Neural cell (in vitro differentiated cells): Measurements from ENCODE around the gene APBB2. TPM values are rescaled to one million over a fixed set of nuclear protein-coding genes. Genes with fewer than 3 reads are reported as not detected.

Experiments used
- H2AFZ ChIP-seq: fragments of 200-600, 300-800 bp; sonication (generic), shearing (Covaris generic); 2 replicates; pipeline ENCODE4 v1.6.0; 2014; ENCODE audit warnings: low read depth, mild to moderate bottlenecking, antibody characterized with exemption, low read length, moderate library complexity
- H3F3A ChIP-seq: fragments of 200-600 bp; shearing (Covaris generic); 2 replicates; pipeline ENCODE4 v1.6.1; 2016; ENCODE audit warnings: mild to moderate bottlenecking, moderate library complexity, mixed read lengths, antibody characterized with exemption, low read length; ENCODE audit not compliant: insufficient read depth, poor library complexity, severe bottlenecking
- H3K27ac ChIP-seq: fragments of 200-600, 300-800 bp; sonication (generic), shearing (Covaris generic); 2 replicates; pipeline ENCODE4 v1.5.1; 2014; ENCODE audit warnings: mild to moderate bottlenecking, low read length, moderate library complexity
- H3K27me3 ChIP-seq: fragments of 300-800, 200-600 bp; sonication (generic), shearing (Covaris generic); 2 replicates; pipeline ENCODE4 v1.6.0; 2014; ENCODE audit warnings: mild to moderate bottlenecking, low read depth, low read length, moderate library complexity; ENCODE audit not compliant: insufficient read depth
- H3K36me3 ChIP-seq: fragments of 300-800, 200-600 bp; sonication (generic), shearing (Covaris generic); 2 replicates; pipeline ENCODE4 v1.5.1; 2014; ENCODE audit warnings: mild to moderate bottlenecking, antibody characterized with exemption, low read length, moderate library complexity; ENCODE audit not compliant: insufficient read depth
- H3K4me2 ChIP-seq: fragments of 300-800, 200-600 bp; sonication (generic), shearing (Covaris generic); 2 replicates; pipeline ENCODE4 v1.6.0; 2014; ENCODE audit warnings: mild to moderate bottlenecking, low read length
- H3K4me3 ChIP-seq: fragments of 300-800, 200-600 bp; sonication (generic), shearing (Covaris generic); 2 replicates; pipeline ENCODE4 v1.5.1; 2014; ENCODE audit warnings: mild to moderate bottlenecking, low read length, moderate library complexity
- H3K79me2 ChIP-seq: fragments of 200-600 bp; shearing (Covaris generic); replicated peaks from 2 replicates; pipeline ENCODE4 v1.6.0; 2014; ENCODE audit warnings: mild to moderate bottlenecking, low read length, moderate library complexity; ENCODE audit not compliant: insufficient read depth
- H3K9ac ChIP-seq: fragments of 300-800, 200-600 bp; sonication (generic), shearing (Covaris generic); 2 replicates; pipeline ENCODE4 v1.6.1; 2016; ENCODE audit warnings: mild to moderate bottlenecking, low read length, mixed read lengths
- H3K9me2 ChIP-seq: fragments of 200-600 bp; shearing (Covaris generic); 2 replicates; pipeline ENCODE4 v1.6.1; 2016; ENCODE audit warnings: mild to moderate bottlenecking, low read length, mixed read lengths; ENCODE audit not compliant: insufficient read depth
- H3K9me3 ChIP-seq: fragments of 200-600, 300-800 bp; sonication (generic), shearing (Covaris generic); 2 replicates; pipeline ENCODE4 v1.6.1; 2016; ENCODE audit warnings: mild to moderate bottlenecking, mixed run types, low read length, moderate library complexity, mixed read lengths
- H4K20me1 ChIP-seq: fragments of 200-600 bp; shearing (Covaris generic); 2 replicates; pipeline ENCODE4 v1.6.1; 2016; ENCODE audit warnings: mild to moderate bottlenecking, mixed run types; ENCODE audit not compliant: insufficient read depth
- EP300 ChIP-seq: fragments of 450-650 bp; conservative IDR thresholded peaks from 2 replicates; pipeline ENCODE4 v1.6.1; 2014; ENCODE audit warnings: antibody characterized with exemption, mild to moderate bottlenecking, moderate library complexity; ENCODE audit not compliant: poor library complexity, severe bottlenecking
- EZH2 ChIP-seq: fragments of 200-600, 300-800 bp; shearing (Covaris generic), sonication (generic); IDR thresholded peaks from 2 replicates; pipeline ENCODE4 v1.6.1; 2014; ENCODE audit warnings: antibody characterized with exemption, low read length, borderline replicate concordance, mild to moderate bottlenecking; ENCODE audit not compliant: insufficient read depth, poor library complexity, severe bottlenecking
- MXI1 ChIP-seq: fragments of 450-650 bp; conservative IDR thresholded peaks from 2 replicates; pipeline ENCODE4 v1.6.1; 2014; ENCODE audit warnings: antibody characterized with exemption, mild to moderate bottlenecking; ENCODE audit not compliant: poor library complexity, severe bottlenecking
- POLR2AphosphoS5 ChIP-seq: IDR thresholded peaks from 2 replicates; pipeline ENCODE4 v1.6.1; 2012
- RAD21 ChIP-seq: fragments of 450-650 bp; conservative IDR thresholded peaks from 2 replicates; pipeline ENCODE4 v1.6.1; 2014; ENCODE audit warnings: antibody characterized with exemption, mild to moderate bottlenecking, moderate library complexity
- SMC3 ChIP-seq: fragments of 450-650 bp; conservative IDR thresholded peaks from 2 replicates; pipeline ENCODE4 v1.6.1; 2014; ENCODE audit warnings: antibody characterized with exemption, mild to moderate bottlenecking, moderate library complexity; ENCODE audit not compliant: poor library complexity
- TAF1 ChIP-seq: IDR thresholded peaks from 2 replicates; pipeline ENCODE4 v1.6.1; 2012; ENCODE audit warnings: low read depth
- polyA plus RNA-seq: library from polyadenylated mRNA; depleted of rRNA; stranded (reverse); fragments of >200 nt; gene quantifications from 2 replicates; pipeline ENCODE4 v1.2.3, GENCODE V29; 2014
- TF ChIP-seq, protein P1 (sequence below): fragments of 450-650 bp; IDR thresholded peaks from 2 replicates; pipeline ENCODE4 v1.5.1; 2014; ENCODE audit warnings: antibody characterized with exemption, mild to moderate bottlenecking, moderate library complexity; ENCODE audit not compliant: poor library complexity, severe bottlenecking
- TF ChIP-seq, protein P2 (sequence below): IDR thresholded peaks from 2 replicates; pipeline ENCODE4 v1.6.1; 2012; ENCODE audit warnings: borderline replicate concordance

APBB2 gene
- polyA plus RNA-seq, 1 donor from 2014 or later, result 41.9 TPM

DNA sequence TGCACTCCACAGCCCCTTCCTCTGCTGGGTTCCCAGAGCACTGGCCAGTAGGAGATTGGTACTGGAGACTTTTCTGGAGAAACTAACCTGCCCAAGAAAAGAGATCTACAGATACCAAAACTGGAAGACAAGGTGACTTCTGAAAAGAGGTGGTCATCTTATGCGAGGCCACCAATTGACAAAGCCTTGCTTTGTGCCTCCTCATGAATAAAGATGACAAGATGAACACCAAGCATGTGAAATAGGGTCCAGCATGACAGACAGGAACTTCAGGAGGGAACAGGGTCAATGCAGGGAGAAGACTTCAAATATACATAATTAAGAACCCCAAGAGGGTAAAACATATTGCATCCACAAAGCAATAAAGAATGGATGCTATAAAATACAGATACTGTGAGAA is 137.9 kb downstream of the APBB2 start:
- Histone ChIP-seq H3F3A (no peaks in the 10 kb centered on the region), H3K4me2 (no peak overlapping the region), H3K36me3 (no peaks in the 10 kb centered on the region), H3K79me2 (no peaks in the 10 kb centered on the region), H3K4me3 (no peak overlapping the region), H3K9me2 (no peaks in the 10 kb centered on the region), H3K9me3 (no peaks in the 10 kb centered on the region), H3K9ac (no peak overlapping the region), H3K27ac (no peak overlapping the region), H4K20me1 (no peaks in the 10 kb centered on the region), H3K27me3 (no peaks in the 10 kb centered on the region), H2AFZ (no peak overlapping the region)
- TF ChIP-seq, protein P1, sequence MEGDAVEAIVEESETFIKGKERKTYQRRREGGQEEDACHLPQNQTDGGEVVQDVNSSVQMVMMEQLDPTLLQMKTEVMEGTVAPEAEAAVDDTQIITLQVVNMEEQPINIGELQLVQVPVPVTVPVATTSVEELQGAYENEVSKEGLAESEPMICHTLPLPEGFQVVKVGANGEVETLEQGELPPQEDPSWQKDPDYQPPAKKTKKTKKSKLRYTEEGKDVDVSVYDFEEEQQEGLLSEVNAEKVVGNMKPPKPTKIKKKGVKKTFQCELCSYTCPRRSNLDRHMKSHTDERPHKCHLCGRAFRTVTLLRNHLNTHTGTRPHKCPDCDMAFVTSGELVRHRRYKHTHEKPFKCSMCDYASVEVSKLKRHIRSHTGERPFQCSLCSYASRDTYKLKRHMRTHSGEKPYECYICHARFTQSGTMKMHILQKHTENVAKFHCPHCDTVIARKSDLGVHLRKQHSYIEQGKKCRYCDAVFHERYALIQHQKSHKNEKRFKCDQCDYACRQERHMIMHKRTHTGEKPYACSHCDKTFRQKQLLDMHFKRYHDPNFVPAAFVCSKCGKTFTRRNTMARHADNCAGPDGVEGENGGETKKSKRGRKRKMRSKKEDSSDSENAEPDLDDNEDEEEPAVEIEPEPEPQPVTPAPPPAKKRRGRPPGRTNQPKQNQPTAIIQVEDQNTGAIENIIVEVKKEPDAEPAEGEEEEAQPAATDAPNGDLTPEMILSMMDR, result no peak
- TF ChIP-seq, protein P2, sequence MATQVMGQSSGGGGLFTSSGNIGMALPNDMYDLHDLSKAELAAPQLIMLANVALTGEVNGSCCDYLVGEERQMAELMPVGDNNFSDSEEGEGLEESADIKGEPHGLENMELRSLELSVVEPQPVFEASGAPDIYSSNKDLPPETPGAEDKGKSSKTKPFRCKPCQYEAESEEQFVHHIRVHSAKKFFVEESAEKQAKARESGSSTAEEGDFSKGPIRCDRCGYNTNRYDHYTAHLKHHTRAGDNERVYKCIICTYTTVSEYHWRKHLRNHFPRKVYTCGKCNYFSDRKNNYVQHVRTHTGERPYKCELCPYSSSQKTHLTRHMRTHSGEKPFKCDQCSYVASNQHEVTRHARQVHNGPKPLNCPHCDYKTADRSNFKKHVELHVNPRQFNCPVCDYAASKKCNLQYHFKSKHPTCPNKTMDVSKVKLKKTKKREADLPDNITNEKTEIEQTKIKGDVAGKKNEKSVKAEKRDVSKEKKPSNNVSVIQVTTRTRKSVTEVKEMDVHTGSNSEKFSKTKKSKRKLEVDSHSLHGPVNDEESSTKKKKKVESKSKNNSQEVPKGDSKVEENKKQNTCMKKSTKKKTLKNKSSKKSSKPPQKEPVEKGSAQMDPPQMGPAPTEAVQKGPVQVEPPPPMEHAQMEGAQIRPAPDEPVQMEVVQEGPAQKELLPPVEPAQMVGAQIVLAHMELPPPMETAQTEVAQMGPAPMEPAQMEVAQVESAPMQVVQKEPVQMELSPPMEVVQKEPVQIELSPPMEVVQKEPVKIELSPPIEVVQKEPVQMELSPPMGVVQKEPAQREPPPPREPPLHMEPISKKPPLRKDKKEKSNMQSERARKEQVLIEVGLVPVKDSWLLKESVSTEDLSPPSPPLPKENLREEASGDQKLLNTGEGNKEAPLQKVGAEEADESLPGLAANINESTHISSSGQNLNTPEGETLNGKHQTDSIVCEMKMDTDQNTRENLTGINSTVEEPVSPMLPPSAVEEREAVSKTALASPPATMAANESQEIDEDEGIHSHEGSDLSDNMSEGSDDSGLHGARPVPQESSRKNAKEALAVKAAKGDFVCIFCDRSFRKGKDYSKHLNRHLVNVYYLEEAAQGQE, result no peak
- no peak for TF ChIP-seq POLR2AphosphoS5
- no peak for TF ChIP-seq TAF1
- no peak for TF ChIP-seq RAD21
- no peak for TF ChIP-seq MXI1
- no peak for TF ChIP-seq EP300
- TF ChIP-seq EZH2, result no peak
- no peak for TF ChIP-seq SMC3

DNA sequence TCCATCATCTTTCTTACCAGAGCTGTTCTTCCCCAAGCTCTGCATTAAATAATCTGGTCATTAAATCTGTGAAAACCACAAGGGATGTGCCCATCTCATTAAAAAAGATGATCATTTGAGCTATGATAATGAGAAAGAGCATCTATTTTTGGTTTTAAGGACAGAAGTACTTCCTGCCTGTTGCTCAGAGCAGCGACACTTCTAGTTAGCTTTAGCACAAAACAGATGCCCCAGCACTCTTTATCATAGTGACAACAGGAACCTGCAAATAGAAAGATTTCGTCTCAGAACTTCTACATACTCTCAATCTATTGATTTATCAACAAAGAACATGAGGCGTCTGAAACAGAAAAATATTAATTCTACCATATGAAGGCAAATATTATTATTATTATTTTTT is 140.1 kb downstream of the APBB2 start:
- H4K20me1 ChIP-seq, result no peaks in the 10 kb centered on the region
- H3K79me2 ChIP-seq, result no peaks in the 10 kb centered on the region
- H3K27me3 ChIP-seq, result no peaks in the 10 kb centered on the region
- H3F3A ChIP-seq, result peaks cover 3% of the 10 kb centered on the region
- no peaks in the 10 kb centered on the region for H3K36me3 ChIP-seq
- no peak overlapping the region for H3K4me3 ChIP-seq
- no peak overlapping the region for H3K27ac ChIP-seq
- H3K9me2 ChIP-seq, result no peaks in the 10 kb centered on the region
- no peak overlapping the region for H2AFZ ChIP-seq
- no peak overlapping the region for H3K4me2 ChIP-seq
- H3K9ac ChIP-seq, result no peak overlapping the region
- TF ChIP-seq EZH2 (no peak), RAD21 (no peak), MXI1 (no peak), POLR2AphosphoS5 (no peak), SMC3 (no peak), EP300 (no peak), TAF1 (no peak)
- TF ChIP-seq, protein P1, result no peak
- TF ChIP-seq, protein P2, result no peak
- H3K9me3 ChIP-seq, result no peaks in the 10 kb centered on the region
